Stimulated activated CD4-positive, alpha-beta T cell treated with anti-CD3 and anti-CD28 coated beads, Interleukin-12 subunit alpha, Interleukin-12 subunit beta, amount 100 ng/mL, for 24 hours (primary cell): ENCODE results near the gene PET100.
"Not testable (repeated sequence)": the region's sequence is repeated elsewhere in the genome, so short reads cannot be mapped to it uniquely, and the experiment has no call there.

ENCODE experiments used
- DNase-seq, 2 experiments: peaks; one replicate each; pipeline ENCODE4 v3.0.0-alpha.2; 2020; ENCODE audit warnings: low read depth in 2 of 2

Gene PET100

DNA sequence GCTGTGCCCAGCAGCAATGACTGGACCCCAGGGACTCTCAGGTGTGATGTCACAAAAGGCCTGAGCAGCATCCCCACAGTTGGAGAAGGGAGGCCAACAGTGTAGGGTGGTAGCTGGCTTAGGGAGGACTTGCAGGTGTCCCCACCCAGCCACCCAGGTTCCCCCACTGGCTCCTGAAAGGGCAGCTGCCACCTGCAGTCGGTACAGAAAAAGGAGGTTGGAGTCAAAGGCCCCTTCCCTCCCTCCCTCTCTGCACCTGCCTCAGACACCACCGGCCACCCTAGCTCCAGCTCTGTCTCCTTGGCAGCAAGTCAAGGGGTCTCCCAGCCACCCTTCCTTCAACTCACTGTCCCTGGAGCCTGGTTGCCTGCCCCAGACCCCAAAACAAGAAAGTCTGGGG, 4.1 kb downstream of the PET100 start, which contains the start of gene PCP2:
Gene PCP2 (minus strand): TSS at position 22 of the 400 bp plus-strand sequence. CDS start 262 bp downstream, outside the sequence.
- DNase-seq, result no peak

DNA sequence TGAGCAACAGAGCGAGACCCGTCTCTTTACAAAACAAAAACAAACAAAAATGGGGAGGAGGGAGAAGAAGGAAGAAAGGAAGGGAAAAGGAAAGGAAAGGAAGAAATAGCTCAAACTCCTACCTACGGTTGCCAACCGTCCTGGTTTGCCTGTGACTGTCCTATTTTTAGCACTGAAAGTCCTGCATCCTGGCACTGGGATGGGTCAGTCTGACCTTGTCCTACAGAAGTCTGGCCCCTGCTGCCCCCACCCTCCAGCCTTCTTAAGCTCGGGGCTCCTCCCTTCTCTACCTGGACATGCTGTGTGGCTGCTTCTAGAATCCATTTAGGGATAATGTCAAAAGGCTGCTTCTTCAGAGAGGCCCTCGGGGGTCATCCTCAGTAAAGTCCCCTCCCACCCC, 6.1 kb downstream of the PET100 start:
- no peak for DNase-seq

DNA sequence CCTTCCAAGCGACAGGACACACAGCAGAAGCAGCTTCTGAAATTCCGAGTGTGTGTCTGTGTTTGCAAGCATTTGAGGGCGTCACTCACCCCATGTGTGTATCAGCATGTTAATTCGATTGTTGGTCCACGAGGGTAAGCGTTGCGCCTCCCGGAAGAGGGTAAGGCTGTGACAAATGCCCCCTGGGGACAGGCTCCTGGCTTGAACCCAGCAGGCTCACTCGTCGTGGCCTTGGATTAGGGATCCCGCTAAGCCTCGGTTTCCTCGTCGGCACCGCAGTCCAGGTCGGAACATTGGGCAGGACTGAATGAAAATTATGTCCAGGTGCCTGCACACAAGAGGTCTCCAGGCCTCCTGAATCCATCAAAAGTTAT, 6.7 kb downstream of the PET100 start:
- no peak for DNase-seq

DNA sequence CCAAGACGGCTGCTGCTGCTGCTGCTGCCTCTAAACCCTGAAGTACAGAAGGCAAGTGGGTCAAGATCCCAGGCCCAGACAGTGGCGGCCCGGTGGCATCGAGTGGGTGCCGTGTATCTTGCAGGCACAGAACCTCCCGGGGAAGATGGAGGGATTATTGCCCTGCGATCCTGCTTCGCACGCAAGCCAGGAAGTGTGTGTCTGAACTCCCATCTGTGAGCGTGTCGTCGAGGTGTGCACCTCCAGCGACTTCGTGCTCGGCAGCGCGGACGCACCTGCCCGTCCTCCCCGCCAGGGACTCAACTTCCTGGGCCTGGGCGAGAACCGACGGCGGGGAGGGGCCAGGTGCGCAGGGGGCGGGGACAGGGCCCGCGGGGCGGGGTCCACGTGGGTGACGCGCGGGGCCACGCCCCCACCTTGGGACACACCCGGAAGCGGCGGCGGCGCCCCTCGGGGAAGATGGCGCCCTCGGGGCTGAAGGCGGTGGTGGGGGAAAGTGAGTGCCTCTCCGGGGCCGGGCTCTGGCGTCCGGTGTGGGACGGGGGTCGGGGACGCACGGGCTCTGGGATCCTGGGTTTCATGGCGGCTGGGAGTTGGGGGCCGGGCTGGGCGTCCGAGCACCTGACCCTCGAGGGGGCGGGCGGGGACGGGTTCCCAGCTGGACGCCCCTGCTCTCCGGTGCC, 7.2 kb downstream of the PET100 start, which contains the start of gene STXBP2:
Gene STXBP2 (plus strand): TSS at position 420 of the 683 bp plus-strand sequence. CDS start 40 bp downstream, at position 460.
- DNase-seq, result peak; percentile 83 to 84

DNA sequence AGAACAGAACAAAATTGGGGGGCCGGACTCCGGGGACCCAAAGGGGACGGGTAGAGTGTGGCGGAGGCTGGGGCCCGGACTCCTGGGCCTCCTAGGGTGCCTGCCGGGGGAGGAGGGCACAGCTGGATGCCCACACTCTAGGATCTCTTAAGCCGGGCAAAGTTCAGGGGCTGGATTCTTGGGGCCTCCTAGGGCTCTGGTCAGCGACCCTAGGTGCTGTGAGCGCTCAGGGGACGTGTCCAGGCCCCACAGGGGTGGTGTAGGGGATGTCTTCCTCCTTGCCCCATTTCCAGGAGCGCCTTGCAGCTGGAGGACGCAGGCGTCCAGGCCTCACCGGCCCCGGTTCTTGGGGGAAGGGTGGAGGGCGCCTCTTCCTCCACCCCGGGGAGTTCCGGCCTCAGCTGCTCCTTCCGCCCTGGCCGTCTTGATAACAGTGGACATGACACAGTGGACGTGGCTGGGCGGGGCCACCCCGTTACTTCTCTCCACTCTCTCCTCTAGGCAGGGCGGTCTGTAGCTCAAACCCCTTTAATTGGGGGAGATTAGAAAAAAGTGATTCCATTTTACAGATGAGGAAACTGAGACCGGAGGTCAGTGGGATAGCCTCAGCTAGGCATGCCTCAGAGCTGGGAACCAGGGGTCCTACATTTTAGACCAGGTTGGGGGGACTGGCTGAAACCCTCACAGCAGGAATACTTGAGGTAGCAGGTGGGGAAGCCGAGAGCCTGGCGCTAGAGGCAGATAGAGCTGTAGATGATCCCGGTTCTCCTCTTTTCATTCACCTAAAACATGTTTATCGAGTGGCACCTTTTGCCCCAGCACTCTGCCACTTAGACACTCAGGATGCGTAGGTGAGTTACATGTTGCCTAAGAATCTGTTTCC, 8.0 kb downstream of the PET100 start:
- no peak for DNase-seq

DNA sequence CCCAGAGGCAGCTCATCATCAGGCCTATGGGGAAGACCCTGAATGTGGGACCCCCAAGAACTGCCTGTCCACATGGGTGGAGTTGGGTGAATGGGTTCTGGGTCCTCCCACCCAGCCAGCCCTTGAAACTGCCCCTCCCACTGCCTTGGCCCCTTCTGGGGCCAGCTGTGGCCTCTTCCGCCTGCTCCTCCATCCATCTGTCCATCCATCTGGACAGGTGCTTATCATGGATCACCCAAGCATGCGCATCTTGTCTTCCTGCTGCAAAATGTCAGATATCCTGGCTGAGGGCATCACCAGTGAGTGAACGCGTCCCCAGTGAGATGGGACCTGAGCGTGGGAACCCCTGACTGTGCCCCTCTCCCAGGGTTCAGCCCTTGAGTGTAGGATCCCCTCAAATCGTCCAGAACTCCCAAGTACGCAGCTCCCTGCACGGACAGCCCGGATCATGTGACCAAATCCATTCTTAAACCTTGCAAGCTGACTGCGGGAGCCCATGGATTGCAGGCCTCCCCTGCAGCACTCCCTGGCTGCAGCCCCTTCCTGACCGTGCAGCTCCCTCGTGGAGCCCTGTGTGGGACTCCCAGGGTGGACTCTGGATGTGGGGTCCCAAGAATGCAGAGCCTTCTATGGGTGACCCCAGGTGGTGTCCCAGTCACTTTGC, 9.3 kb downstream of the PET100 start:
- no peak for DNase-seq

DNA sequence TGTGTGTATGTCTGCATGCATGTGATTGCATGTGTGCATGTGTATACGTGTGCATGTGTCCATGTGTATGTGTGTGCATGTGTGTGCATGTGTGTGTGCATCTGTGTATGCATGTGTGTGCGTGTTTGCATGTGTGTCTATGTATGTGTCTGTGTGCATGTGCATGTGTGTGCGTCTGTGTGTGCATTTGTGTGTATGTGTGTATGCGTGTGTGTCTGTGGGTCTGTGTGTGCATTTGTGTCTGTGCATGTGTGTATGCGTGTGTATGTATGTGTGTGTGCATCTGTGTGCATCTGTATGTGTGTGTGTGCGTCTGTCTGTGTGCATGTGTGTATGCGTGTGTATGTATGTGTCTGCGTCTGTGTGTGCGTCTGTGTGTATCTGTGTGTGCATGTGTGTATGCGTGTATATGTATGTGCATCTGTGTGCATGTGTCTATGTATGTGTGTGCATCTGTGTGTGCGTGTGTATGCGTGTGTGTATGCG, 10.3 kb downstream of the PET100 start:
- DNase-seq, result no peak

DNA sequence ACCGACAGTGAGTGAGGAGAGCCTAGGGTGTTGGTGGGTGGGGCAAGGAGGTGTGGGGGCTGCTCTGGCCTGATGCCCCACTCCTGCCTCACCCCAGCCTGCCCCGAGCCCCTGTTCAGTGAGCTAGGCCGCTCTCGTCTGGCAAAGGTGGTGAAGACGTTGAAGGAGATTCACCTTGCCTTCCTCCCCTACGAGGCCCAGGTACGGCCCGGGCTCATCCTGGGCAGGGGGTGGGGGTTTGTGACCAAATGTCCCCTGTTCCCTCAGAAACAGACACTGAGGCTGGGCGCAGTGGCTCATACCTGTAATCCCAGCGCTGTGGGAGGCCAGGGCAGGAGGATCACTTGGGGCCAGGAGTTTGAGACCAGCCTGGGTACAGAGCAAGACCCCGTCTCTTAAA, 11.2 kb downstream of the PET100 start:
- DNase-seq, result no peak

DNA sequence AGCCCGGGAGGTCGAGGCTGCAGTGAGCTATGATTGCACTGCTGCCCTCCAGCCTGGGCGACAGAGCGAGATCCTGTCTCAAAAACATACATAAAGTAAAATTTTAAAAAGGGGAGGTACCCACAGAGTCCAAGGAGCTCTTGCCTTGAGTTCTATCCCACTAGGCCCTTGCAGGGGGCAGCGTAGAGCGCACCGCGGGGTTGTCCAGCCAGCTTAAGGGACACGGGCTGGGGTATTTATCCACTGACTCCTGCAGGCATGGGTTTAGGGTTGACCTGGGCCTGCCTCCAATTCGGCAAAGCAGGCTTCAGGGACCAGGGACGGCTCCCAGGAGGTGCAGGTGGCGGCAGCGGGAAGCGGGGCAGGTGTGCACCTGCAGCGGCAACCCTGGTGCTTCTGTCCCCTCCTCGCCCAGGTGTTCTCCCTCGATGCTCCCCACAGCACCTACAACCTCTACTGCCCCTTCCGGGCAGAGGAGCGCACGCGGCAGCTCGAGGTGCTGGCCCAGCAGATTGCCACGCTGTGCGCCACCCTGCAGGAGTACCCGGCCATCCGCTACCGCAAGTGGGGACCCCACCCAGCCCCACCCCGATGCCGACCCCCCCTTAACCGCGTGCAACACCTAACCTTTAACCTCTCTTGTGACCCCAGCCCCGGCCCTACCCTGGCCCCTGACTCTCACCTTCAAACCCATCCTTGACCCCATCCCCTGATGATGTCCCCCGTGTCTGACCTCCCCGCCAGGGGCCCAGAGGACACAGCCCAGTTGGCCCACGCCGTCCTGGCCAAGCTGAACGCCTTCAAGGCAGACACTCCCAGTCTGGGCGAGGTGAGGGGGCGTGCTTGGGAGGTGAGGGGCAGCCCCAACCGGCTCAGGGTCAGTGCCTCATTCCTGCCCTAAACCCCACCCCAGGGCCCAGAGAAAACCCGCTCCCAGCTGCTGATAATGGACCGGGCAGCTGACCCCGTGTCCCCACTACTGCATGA, 12.0 kb downstream of the PET100 start:
- DNase-seq, result no peak

DNA sequence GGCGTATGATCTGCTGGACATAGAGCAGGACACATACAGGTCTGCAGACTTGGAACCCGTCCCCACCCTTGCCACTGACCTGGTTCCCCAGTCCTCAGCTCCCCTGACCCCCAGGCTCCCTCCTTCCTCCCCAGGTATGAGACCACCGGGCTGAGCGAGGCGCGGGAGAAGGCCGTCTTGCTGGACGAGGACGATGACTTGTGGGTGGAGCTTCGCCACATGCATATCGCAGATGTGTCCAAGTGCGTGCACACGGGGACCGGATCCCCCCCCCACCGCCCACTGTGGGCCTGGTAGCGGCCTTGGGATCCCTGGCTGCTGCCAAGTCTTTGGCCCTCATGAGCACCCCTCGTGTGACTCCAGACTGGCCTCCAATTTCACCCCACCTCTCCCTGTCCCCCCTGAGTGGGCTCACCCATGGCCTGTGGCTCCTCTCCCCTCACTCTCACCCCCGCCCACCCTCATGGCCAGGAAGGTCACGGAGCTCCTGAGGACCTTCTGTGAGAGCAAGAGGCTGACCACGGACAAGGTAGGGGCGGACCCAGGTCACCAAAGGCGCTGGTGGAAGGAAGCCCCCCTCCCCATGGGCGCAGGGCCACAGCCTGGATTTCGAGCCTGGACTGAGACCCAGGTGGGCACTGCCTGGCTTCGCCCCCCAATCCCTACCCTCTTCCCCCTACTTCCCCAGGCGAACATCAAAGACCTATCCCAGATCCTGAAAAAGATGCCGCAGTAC, 12.9 kb downstream of the PET100 start:
- DNase-seq, result no peak

DNA sequence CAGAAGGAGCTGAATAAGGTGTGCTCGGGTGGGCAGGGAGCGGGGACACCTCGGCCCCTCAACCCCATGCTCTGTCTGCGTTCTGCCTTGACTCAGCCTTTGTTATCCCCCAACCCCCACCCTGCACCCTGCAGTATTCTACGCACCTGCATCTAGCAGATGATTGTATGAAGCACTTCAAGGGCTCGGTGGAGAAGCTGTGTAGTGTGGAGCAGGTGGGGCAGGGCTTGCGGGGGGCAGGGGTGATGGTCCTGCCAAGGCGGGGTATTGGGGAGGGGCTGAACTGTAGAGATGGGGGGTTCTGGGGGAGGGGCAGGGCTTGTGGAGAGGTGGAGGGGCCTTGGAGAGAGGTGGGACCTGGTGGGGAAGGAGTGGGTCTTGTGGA, 13.4 kb downstream of the PET100 start:
- no peak for DNase-seq

DNA sequence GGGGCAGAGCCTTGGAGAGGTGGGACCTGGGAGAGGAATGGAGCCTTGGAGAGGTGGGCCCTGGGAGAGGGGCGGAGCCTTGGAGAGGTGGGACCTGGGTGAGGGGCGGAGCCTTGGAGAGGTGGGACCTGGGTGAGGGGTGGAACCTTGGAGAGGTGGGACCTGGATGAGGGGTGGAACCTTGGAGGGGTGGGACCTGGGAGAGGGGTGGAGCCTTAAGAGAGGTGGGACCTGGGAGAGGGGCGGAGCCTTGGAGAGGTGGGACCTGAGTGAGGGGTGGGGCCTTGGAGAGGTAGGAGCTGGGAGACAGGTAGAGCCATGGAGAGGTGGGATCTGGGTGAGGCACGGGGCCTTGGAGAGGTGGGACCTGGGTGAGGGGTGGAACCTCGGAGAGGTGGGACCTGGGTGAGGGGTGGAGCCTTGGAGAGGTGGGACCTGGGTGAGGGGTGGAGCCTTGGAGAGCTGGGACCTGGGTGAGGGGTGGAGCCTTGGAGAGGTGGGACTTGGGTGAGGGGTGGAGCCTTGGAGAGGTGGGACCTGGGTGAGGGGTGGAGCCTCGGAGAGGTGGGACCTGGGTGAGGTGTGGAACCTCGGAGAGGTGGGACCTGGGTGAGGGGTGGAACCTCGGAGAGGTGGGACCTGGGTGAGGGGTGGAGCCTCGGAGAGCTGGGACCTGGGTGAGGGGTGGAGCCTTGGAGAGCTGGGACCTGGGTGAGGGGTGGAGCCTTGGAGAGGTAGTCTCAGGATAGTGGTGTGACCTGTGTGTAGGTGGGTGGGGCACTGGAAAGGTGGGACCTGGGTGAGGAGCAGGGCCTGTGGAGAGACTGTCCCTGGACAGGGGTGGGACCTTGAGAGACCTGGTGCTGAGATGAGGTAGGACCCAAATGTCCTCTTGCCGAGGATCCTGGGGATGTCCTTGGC, 14.3 kb downstream of the PET100 start:
- not testable (repeated sequence) for DNase-seq

DNA sequence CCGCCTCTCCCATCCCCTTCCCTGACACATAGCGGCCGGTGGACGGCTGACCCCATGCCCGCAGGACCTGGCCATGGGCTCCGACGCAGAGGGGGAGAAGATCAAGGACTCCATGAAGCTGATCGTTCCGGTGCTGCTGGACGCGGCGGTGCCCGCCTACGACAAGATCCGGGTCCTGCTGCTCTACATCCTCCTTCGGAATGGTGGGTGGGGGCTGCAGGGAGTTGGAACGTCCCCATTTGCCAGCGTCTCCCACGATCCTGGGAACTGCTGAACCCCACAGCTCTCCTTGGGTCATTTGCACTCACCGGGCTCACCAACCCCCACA, 14.9 kb downstream of the PET100 start:
- no peak for DNase-seq

DNA sequence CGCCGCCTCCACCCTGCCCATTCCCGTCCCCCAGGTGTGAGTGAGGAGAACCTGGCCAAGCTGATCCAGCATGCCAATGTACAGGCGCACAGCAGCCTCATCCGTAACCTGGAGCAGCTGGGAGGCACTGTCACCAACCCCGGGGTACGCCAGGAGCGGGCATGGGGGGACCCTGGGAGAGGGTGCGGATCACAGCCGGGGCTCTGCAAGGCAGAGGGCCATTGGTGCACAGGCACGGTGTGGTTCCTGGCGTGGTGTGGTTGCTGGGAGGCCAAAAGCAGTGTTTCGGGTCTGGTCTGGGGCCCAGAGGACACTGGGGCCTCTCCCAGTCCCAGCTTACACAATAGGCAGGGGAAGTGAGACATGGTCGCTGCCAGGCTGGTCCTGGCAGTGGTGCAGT, 15.6 kb downstream of the PET100 start:
- no peak for DNase-seq

DNA sequence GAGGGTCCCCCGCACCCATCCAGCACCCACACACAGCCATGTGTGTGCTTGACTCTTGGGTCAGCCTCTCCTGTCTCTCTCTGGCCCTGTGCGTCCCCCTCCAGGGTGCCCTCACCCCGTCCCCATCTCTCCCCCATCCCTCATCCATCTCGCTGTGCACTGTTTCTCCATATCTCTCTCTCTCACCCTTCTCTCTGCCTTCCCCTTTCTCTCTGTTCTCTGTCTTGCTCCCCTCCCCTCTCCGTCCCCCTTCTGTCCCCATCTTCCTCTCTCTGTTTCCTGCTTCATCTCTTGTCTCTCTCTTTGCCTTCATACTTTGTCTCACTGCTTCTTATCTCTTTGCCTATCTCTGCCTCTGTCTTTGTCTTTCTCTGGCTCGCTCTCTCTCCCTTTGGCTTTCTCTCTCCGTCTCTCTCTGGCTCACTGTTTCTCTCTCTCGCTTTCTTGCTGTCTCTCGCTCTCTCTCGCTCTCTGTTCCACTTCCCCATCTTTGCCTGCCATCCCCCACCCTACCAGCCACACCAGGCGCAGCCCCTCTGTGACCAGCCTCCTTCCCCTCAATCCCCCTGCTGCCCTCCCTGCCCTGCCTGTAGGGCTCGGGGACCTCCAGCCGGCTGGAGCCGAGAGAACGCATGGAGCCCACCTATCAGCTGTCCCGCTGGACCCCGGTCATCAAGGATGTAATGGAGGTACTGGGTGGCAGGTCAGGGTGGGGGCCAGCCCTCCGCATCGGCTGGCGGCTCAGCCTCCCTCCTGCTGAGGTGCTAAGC, 16.2 kb downstream of the PET100 start:
- no peak for DNase-seq

DNA sequence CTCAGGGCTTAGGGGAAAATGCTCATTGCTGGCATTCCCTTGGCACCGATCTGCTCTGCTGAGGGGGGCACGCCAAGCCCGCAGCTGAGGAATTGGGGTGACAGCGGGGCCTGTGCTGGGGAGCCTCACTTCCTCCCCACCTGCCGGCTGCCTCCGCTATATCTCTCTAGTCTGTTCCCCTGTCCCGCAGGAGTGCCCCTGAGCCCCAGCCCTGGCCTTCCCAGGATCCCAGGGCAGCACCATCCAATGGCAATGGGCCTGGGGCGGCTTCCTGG, 16.8 kb downstream of the PET100 start:
- DNase-seq, result no peak

DNA sequence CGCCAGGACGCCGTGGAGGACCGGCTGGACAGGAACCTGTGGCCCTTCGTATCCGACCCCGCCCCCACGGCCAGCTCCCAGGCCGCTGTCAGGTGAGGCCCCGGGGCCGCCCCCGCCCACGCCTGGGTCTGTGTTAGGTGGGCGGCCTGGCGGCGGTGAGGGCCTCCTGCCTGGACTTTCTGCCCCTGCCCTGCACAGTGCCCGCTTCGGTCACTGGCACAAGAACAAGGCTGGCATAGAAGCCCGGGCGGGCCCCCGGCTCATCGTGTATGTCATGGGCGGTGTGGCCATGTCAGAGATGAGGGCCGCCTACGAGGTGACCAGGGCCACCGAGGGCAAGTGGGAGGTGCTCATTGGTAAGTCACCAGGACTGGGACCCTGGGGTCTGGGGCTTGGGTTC, 17.6 kb downstream of the PET100 start:
- DNase-seq, result no peak

DNA sequence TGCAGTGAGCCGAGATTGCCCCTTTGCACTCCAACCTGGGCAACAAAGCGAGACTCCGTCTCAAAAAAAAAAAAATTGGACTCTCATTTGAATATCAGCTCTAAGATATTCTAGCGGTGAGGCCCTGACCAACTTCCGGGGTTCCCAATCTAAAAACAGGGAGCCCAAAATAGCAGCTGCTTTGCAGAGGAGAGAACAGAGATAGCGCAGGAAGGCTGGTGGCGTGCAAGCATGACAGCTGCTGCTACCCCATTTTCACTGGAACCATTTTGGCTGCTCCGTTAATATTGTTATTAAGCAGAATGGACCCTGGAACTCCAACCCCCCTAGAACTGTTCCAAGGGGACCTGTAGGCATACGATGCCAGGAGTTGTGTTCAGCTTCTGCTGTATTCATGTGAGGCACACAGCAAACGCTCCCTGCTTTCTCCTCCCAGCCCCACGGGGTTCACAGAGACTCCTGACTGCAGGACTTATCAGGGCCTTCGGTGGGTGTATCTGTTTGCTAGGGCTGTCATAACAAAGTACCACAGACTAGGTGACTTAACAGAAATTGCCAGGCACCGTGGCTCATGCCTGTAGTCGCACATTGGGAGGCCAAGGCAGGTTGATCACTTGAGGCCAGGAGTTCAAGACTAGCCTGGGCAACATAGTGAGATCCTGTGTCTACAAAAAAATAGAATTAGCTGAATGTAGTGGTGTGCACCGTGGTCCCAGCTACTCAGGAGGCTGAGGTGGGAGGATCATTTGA, 18.8 kb downstream of the PET100 start:
- no peak for DNase-seq
